H9 (cell line): ENCODE measurements around the gene FGD6. TPM values are rescaled to one million over a fixed set of nuclear protein-coding genes. Genes with fewer than 3 reads are reported as not detected.
A peak's percentile ranks its signal among the peaks of the same experiment; 100 is the strongest.

Experiments
- DNase-seq: peaks from one replicate; pipeline ENCODE4 v3.0.0-alpha.2; 2017
- H2AFZ ChIP-seq: one replicate; pipeline ENCODE4 v1.6.1; 2013; ENCODE audit warnings: mild to moderate bottlenecking, low read length, control low read depth, moderate library complexity
- H2AK5ac ChIP-seq: 2 replicates; pipeline ENCODE4 v1.6.1; 2013; ENCODE audit warnings: low read length, control low read depth, mixed read lengths; ENCODE audit not compliant: insufficient read length
- H2BK120ac ChIP-seq: one replicate; pipeline ENCODE4 v1.6.1; 2013; ENCODE audit warnings: low read depth, mild to moderate bottlenecking, low read length, control low read depth, inconsistent platforms; ENCODE audit not compliant: poor library complexity, severe bottlenecking
- H2BK12ac ChIP-seq: 2 replicates; pipeline ENCODE4 v1.6.1; 2013; ENCODE audit warnings: low read length, control low read depth, mixed read lengths, low read depth; ENCODE audit not compliant: insufficient read length
- H2BK15ac ChIP-seq: 2 replicates; pipeline ENCODE4 v1.6.1; 2013; ENCODE audit warnings: low read depth, low read length, control low read depth
- H2BK20ac ChIP-seq: one replicate; pipeline ENCODE4 v1.6.1; 2013; ENCODE audit warnings: low read depth, mild to moderate bottlenecking, low read length, control low read depth, inconsistent platforms; ENCODE audit not compliant: poor library complexity, severe bottlenecking
- H2BK5ac ChIP-seq: 2 replicates; pipeline ENCODE4 v1.6.1; 2013; ENCODE audit warnings: low read length, control low read depth, mixed read lengths; ENCODE audit not compliant: insufficient read length
- H3K14ac ChIP-seq: 2 replicates; pipeline ENCODE4 v1.6.1; 2013; ENCODE audit warnings: low read length, control low read depth; ENCODE audit not compliant: insufficient read depth
- H3K18ac ChIP-seq: 2 replicates; pipeline ENCODE4 v1.6.1; 2013; ENCODE audit warnings: low read depth, mild to moderate bottlenecking, mixed read lengths, low read length, control low read depth; ENCODE audit not compliant: insufficient read length
- H3K23ac ChIP-seq: 2 replicates; pipeline ENCODE4 v1.6.1; 2013; ENCODE audit warnings: low read length, control low read depth, mixed read lengths, low read depth; ENCODE audit not compliant: insufficient read length
- H3K23me2 ChIP-seq: 2 replicates; pipeline ENCODE4 v1.6.1; 2013; ENCODE audit warnings: low read depth, mild to moderate bottlenecking, mixed read lengths, low read length, control low read depth; ENCODE audit not compliant: insufficient read length, poor library complexity, severe bottlenecking
- H3K27ac ChIP-seq: 2 replicates; pipeline ENCODE4 v1.5.1; 2013; ENCODE audit warnings: low read length, control low read depth, mixed read lengths, low read depth; ENCODE audit not compliant: insufficient read length
- H3K27me3 ChIP-seq: 2 replicates; pipeline ENCODE4 v1.6.1; 2013; ENCODE audit warnings: low read length, control low read depth, inconsistent platforms; ENCODE audit not compliant: insufficient read depth
- H3K4ac ChIP-seq: 2 replicates; pipeline ENCODE4 v1.6.1; 2013; ENCODE audit warnings: low read depth, mild to moderate bottlenecking, control low read depth, inconsistent platforms, low read length, moderate library complexity
- H3K4me1 ChIP-seq: 2 replicates; pipeline ENCODE4 v1.6.1; 2013; ENCODE audit warnings: low read length, control low read depth, inconsistent platforms; ENCODE audit not compliant: insufficient read depth
- H3K4me2 ChIP-seq: 2 replicates; pipeline ENCODE4 v1.6.1; 2013; ENCODE audit warnings: low read length, control low read depth, mixed read lengths; ENCODE audit not compliant: insufficient read length, insufficient read depth
- H3K56ac ChIP-seq: 2 replicates; pipeline ENCODE4 v1.6.1; 2013; ENCODE audit warnings: low read depth, mild to moderate bottlenecking, mixed read lengths, low read length, control low read depth; ENCODE audit not compliant: insufficient read length
- H3K79me1 ChIP-seq: 2 replicates; pipeline ENCODE4 v1.6.1; 2013; ENCODE audit warnings: low read depth, mild to moderate bottlenecking, moderate library complexity, low read length, control low read depth, inconsistent platforms; ENCODE audit not compliant: insufficient read depth, poor library complexity, severe bottlenecking
- H3K79me2 ChIP-seq: 2 replicates; pipeline ENCODE4 v1.6.1; 2013; ENCODE audit warnings: low read length, control low read depth, inconsistent platforms; ENCODE audit not compliant: insufficient read depth
- H3K9ac ChIP-seq: 2 replicates; pipeline ENCODE4 v1.6.1; 2013; ENCODE audit warnings: low read length, control low read depth, mixed read lengths; ENCODE audit not compliant: insufficient read length; ENCODE audit errors: extremely low read depth
- H3K9me3 ChIP-seq: one replicate; pipeline ENCODE4 v1.6.1; 2013; ENCODE audit warnings: low read depth, low read length, inconsistent platforms; ENCODE audit not compliant: control insufficient read depth
- H3T11ph ChIP-seq: one replicate; pipeline ENCODE4 v1.6.1; 2013; ENCODE audit warnings: mild to moderate bottlenecking, low read length, control low read depth, inconsistent platforms
- H4K20me1 ChIP-seq: one replicate; pipeline ENCODE4 v1.6.1; 2013; ENCODE audit not compliant: control insufficient read depth, insufficient read length, insufficient read depth
- H4K5ac ChIP-seq: 2 replicates; pipeline ENCODE4 v1.6.1; 2013; ENCODE audit warnings: low read depth, mild to moderate bottlenecking, mixed read lengths, low read length, control low read depth; ENCODE audit not compliant: insufficient read length
- H4K8ac ChIP-seq: replicated peaks from 2 replicates; pipeline ENCODE4 v1.6.1; 2013; ENCODE audit warnings: low read length, control low read depth, mixed read lengths, low read depth; ENCODE audit not compliant: insufficient read length
- H4K91ac ChIP-seq: 2 replicates; pipeline ENCODE4 v1.6.1; 2013; ENCODE audit warnings: low read depth, mild to moderate bottlenecking, moderate library complexity, mixed read lengths, low read length, control low read depth; ENCODE audit not compliant: insufficient read length
- H3K27ac Mint-ChIP-seq, 3 experiments: 2 replicates in 2 of 3; 3 replicates in 1 of 3; pipeline ENCODE4 v1.8.0; 2020 to 2021; ENCODE audit warnings: mixed read lengths in 3 of 3, mild to moderate bottlenecking in 1 of 3, moderate library complexity in 1 of 3
- H3K27me3 Mint-ChIP-seq: 2 replicates; pipeline ENCODE4 v1.8.0; 2021; ENCODE audit warnings: low read depth, mild to moderate bottlenecking, moderate library complexity, mixed read lengths
- H3K36me3 Mint-ChIP-seq, 3 experiments: 2 replicates in 2 of 3; 3 replicates in 1 of 3; pipeline ENCODE4 v1.8.0; 2020 to 2021; ENCODE audit warnings: low read depth in 3 of 3, mixed read lengths in 3 of 3; ENCODE audit not compliant: insufficient read depth in 1 of 3
- H3K4me1 Mint-ChIP-seq, 2 experiments: 2 replicates each; pipeline ENCODE4 v1.8.0; 2020; ENCODE audit warnings: mixed read lengths in 2 of 2
- H3K4me3 Mint-ChIP-seq, 2 experiments: 2 replicates in 1 of 2; 3 replicates in 1 of 2; pipeline ENCODE4 v1.8.0; 2020 to 2021; ENCODE audit warnings: mild to moderate bottlenecking in 2 of 2, mixed read lengths in 2 of 2, moderate library complexity in 1 of 2
- H3K9me3 Mint-ChIP-seq, 2 experiments: 2 replicates in 1 of 2; 3 replicates in 1 of 2; pipeline ENCODE4 v1.8.0; 2020; ENCODE audit warnings: mild to moderate bottlenecking in 2 of 2, mixed read lengths in 2 of 2, moderate library complexity in 1 of 2
- CTCF ChIP-seq: fragments of 200-600 bp; sonication (generic); conservative IDR thresholded peaks from 3 replicates; pipeline ENCODE4 v1.8.0; 2021; ENCODE audit warnings: antibody characterized with exemption, mild to moderate bottlenecking
- WGBS: extraction: QIAGEN DNeasy Blood & Tissue Kit; methylation state at CpG from one replicate; pipeline ENCODE4 v1.1.7; 2013; ENCODE audit warnings: missing lambda C conversion rate, low lambda C conversion rate, mixed read lengths; ENCODE audit not compliant: insufficient read length; ENCODE audit errors: extremely low coverage; 5-methylcytosine and 5-hydroxymethylcytosine counted together
- total RNA-seq: library from RNA; stranded (reverse); gene quantifications from 2 replicates; pipeline ENCODE4 v1.2.1, GENCODE V29; 2021

Gene FGD6
- total RNA-seq, 1 experiment from 2014 or later = 39.5 TPM

- Histone ChIP-seq H3K56ac (no peak overlapping the region), H2BK15ac (no peak overlapping the region), H3K18ac (no peak overlapping the region), H4K91ac (no peak overlapping the region), H3K27me3 (no peaks in the 10 kb centered on the region), H3K4me2 (no peak overlapping the region), H3K27ac (no peak overlapping the region), H2BK5ac (no peak overlapping the region), H2AFZ (no peak overlapping the region), H3T11ph (no peak overlapping the region), H2BK120ac (no peak overlapping the region), H4K20me1 (no peaks in the 10 kb centered on the region), H4K8ac (no peak overlapping the region), H3K14ac (no peak overlapping the region), H3K23me2 (no peaks in the 10 kb centered on the region), H3K9me3 (no peaks in the 10 kb centered on the region), H4K5ac (no peak overlapping the region), H3K4me1 (no peaks in the 10 kb centered on the region), H3K79me2 (no peaks in the 10 kb centered on the region), H2BK20ac (no peak overlapping the region), H2BK12ac (no peak overlapping the region), H3K4ac (no peak overlapping the region), H3K23ac (no peak overlapping the region), H3K9ac (no peak overlapping the region), H3K79me1 (no peaks in the 10 kb centered on the region), H2AK5ac (no peak overlapping the region)
- no peaks in the 10 kb centered on the region for H3K9me3 Mint-ChIP-seq
- no peaks in the 10 kb centered on the region for H3K27me3 Mint-ChIP-seq
- TF ChIP-seq CTCF = no peak
- 0 out of 7 replicates have a peak overlapping the region, but pooled peaks of 1 of the 3 experiments have one; percentile 23 for H3K27ac Mint-ChIP-seq
- no peaks in the 10 kb centered on the region for H3K4me1 Mint-ChIP-seq
- DNase-seq = no peak
- no peak overlapping the region for H3K4me3 Mint-ChIP-seq
- no CpG with 5 or more reads among the region's 7 CpGs for WGBS
- H3K36me3 Mint-ChIP-seq = peaks cover 13 to 42% (median 35%) of the 10 kb centered on the region in 3 experiments; a peak in 6 of 7 replicates
These were observed 93.2 kb downstream of the FGD6 start for GRCh38 chr12:95124106-95124505.
